GM11168 (cell line): ENCODE measurements around the gene SPRYD3.
"Not testable (repeated sequence)": the region's sequence is repeated elsewhere in the genome, so short reads cannot be mapped to it uniquely, and the experiment has no call there.

Source experiments
- in situ Hi-C: fragments of 300-500 bp; cut with MboI; formaldehyde crosslinking; loops from one replicate; pipeline ENCODE4 v1.12.0; 2022; ENCODE audit warnings: low sequenced_read_pairs; ENCODE audit not compliant: unreplicated experiment

The SPRYD3 gene

DNA sequence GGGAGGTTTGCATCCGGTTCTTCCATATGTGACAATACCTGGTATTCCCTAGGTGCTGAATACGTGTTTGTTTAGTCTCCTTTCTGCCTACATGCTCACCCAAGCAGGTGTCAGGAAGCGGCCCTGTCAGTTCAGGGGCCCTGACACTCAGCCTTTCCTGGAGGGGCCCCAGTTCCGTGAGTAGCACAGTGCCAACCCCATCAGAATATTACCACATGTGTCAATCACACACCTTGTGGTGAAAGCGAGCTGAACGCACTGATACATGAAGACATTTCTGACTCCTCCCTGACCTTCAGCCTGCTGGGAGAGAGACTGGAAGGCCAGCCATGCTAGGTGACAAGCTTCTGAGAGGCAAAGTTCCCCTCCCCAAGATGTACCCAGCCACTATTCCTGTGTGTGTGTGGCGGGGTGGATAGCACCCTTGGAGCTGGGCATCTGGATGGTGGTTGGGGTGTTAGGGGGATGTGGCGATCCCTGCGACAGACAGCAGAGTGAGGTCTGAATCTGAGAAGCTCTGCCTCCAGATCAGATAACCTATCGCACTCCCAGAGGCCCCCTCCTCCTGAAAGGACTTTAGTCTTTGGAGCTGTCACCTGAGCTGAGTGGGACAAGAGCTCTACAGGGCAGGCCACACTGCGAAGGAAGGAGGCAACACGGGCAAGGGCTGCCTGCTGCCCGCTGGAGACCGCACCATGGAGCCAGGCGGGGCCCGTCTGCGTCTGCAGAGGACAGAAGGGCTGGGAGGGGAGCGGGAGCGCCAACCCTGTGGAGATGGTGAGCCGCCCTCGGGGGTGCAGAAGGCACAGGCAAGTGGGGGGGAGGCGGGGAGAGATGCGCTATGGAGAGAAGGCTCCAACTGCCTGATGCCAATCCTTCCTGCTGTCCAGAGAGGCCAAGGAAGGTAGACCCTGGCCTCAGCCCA is 24.0 kb upstream of the SPRYD3 start, which contains the start of gene SOAT2:
SOAT2 (plus strand) TSS at position 604 of the 925 bp plus-strand sequence; CDS start at position 696, 92 bp downstream.
- in situ Hi-C loops, result no loop called here

GRCh38 chr12:53101931-53102781 is 23.0 kb upstream of the SPRYD3 start:
- in situ Hi-C loops, result no loop called here

GRCh38 chr12:53101266-53101665 is 22.1 kb upstream of the SPRYD3 start:
- in situ Hi-C loops, result no loop called here

DNA sequence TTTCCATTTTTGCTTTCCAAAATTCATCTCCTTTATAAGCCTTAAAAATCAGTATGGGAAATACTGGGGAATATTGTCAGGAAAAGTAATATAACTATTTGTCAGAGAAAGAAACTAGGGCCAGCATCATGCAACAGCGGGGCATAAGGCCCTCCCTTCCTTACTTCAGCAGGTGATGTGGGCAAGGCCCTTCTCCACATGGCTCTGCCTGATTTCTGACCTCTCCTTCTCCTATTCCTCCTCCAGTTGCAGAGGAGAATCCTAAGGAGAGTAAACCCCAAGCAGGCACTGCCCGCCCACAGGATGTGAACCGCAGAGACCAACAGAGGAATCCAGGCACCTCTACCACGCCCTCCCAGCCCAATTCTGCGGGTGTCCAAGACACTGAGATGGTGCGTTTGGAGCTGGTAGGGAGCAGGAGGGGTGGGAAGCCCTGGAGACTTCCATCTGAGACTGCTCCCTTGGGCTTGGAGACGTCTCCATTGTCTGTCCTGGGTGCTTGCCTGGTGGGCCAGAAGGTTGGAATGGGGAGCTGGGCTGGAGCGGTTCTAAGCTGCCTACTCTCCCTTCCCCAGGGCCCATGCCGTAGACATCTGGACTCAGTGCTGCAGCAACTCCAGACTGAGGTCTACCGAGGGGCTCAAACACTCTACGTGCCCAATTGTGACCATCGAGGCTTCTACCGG is 21.4 kb upstream of the SPRYD3 start:
- in situ Hi-C loops, result no loop called here

DNA sequence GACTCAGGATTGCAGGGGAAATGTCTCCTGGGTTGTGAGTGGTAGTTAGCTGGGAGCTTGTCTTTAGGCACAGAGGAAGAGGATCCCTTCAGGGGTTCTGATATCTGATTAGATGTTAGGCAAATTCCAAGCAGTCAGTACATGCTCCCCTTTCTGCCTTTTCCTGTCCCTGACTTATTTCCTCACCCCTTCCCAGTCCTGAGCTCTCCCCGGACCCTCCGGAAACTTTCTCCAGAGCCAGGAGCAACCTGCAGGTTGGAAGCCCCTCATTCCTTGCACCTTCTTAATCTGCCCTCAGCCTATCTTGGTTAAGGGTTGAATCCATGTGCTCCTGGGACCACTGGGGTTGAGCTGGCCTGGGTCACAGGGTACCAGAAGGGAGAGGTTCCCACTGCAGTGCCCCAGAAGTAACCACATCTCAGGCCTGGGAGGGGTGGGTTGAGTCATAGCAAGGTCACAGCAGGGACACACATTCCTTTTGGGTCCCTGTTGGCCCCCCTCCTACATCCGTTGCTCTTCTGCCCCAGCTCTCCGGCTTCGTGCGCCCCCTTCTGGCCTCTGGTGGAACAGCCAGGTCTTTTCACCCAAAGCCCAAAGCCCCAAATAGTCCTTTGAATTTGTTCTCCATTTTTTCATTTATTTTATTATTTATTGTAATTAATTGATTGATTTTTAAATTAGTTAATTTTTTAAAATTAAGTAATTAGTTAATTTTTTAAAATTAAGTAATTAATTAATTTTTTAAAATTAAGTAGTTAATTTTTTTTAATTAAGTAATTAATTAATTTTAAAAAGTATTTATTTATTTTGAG is 20.1 kb upstream of the SPRYD3 start:
- in situ Hi-C loops, result no loop called here

DNA sequence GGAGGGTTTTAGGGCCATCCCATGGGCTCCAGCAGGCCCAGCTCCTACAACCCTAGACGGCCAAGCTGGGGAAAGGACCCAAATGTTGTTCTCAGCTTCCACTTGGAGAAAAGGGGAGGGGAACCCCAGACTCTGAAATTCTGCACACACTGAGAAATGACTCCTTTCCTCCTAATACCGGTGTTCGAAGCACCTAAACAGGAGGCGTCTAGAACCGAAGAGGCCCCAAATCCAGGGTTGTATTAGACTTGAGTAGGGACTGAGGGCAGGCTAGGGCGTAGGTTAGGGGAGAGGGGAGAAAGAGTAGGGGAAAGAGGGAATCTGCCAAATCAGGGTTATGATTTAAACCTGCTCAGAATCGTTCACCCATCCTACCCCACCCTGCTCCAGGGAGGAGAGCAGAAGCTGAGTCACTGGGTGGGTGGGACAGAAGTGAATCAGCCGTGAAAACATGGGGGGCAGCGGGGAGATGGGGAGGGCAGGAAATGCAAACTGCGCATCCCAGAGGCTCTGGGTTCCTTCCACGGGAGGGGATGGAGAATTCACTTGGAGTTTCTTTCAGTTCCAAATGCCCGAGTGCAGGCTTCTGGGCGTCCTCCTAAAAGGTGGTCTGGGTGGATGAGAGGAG is 19.3 kb upstream of the SPRYD3 start:
- in situ Hi-C loops, result no loop called here

DNA sequence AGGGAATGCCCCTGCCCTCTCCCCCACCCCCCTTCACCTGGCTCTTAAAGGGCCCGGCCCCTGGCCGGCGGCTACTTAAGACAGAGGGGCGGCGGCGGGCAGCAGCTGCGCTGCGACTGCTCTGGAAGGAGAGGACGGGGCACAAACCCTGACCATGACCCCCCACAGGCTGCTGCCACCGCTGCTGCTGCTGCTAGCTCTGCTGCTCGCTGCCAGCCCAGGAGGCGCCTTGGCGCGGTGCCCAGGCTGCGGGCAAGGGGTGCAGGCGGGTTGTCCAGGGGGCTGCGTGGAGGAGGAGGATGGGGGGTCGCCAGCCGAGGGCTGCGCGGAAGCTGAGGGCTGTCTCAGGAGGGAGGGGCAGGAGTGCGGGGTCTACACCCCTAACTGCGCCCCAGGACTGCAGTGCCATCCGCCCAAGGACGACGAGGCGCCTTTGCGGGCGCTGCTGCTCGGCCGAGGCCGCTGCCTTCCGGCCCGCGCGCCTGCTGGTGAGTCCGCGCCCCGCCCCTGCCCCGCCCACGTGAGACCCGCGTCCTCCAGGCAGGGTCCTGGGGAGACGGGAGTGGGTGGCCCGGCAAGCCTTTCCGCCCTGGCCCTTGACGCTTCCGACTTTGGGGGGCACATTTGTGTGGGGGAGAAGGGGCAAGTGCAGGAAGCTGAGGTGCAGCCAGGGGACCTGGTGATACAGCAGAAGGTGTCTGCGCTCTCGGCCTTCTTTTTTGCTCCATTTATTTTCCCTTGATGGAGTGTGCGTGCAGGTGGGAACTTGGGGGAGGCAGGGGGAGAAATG is 18.6 kb upstream of the SPRYD3 start, which contains the start of gene IGFBP6:
IGFBP6 (plus strand) TSS at position 104 of the 790 bp plus-strand sequence; CDS start at position 155, 51 bp downstream.
- in situ Hi-C loops, result no loop called here

GRCh38 chr12:53097207-53097563 is 18.0 kb upstream of the SPRYD3 start:
- in situ Hi-C loops, result no loop called here

DNA sequence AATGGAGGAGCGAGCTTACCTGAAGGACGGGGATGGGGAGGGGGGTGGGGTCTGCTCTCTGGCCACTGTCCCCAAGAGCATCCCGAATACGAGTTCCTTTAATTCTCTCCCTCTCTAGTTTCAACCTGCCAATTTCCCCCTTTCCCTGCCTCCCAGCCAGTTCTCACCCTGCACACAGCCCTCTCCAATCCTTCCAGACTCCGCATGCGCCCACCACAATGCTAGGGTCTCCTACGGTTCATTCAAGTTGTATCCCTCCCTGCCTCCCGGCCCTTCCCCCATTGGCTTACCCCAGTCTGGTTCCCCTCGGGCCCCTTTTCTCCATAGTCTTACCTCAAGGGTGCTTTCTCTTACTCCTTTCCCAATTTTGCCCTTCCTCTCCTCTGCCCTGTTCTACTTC is 17.6 kb upstream of the SPRYD3 start:
- in situ Hi-C loops, result no loop called here

DNA sequence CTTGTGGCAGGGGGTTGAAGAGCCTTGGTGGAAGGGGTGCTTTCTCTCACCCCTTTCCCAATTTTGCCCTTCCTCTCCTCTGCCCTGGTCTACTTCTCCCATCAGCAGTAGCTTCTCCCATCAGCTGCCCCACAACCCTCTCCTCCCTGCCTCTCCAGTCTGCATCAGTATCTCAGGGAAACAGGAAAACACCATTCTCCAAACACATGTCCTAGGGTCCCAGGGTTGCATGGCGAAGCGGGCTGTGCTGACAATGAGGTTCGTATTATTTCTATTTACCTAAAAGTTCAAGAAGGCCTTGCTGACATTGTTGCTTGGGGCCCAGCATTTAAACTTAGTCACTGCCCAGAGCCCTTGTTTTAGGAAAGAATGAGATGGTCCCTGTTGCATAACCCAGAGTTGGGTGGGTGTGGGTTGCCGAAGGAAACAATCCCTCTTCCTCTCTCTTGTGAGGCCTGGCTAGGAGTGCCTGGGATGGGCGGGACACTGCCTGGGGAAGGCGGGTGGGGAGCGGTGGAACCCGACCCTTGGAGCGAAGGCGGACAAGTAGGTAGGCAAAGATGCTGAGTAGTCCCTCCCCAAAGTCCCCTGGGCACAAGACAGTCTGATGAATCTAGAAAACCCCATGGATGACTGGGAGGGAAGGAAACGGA is 17.0 kb upstream of the SPRYD3 start:
- in situ Hi-C loops, result no loop called here

DNA sequence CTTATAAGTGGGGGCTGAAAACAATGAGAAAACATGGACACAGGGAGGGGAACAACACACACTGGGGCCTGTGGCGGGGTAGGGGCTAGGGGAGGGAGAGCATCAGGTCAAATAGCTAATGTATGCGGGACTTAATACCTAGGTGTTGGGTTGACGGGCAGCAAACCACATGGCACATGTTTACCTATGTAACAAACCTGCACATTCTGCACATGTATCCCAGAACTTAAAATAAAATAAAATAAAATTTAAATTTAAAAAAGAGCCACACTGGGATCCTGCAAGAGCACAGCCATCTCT is 16.4 kb upstream of the SPRYD3 start:
- in situ Hi-C loops, result not testable (repeated sequence)

- in situ Hi-C loops, result not testable (repeated sequence)
Measured at GRCh38 chr12:53094796-53095595, 15.8 kb upstream of the SPRYD3 start.

DNA sequence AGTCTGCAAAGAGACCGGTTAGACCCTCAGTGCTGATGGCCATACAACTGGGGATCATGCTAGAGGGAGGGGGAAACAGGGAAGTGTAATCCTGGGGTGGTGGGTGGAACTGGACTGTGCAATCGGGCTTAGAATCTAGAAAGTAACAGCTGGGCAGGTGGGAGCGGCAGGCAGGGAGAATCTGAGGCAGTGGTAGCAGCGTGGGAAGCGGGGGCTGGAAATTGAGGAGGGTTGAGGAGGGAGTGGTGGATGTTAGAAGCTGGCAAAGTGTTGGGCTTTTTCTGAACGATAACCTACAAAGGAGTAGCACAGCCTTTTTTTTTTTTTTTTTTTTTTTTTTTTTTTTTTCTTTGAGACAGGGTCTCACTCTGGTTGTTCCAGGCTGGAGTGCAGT is 15.2 kb upstream of the SPRYD3 start:
- in situ Hi-C loops, result no loop called here

GRCh38 chr12:53093777-53094393 is 14.7 kb upstream of the SPRYD3 start:
- in situ Hi-C loops, result no loop called here

GRCh38 chr12:53091756-53092155 is 12.6 kb upstream of the SPRYD3 start:
- in situ Hi-C loops, result no loop called here

GRCh38 chr12:53090554-53090953 is 11.4 kb upstream of the SPRYD3 start:
- in situ Hi-C loops, result no loop called here

DNA sequence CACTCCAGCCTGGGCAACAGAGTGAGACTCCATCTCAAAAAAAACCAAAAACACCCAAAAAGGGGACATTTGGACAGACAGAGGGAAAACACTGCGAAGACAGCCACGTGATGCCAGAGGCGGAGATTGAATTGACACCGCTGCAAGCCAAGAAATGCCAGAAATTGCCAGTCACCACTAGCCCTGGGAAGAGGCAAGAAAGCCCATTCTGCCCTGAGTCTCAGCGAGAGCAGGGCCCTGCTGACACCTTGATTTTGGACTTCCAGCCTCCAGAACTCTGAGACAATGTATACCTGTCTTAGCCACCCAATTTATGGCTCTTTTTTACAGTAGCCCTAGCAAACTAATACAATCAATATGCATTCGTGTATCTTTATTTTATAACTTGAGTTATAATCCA is 10.9 kb upstream of the SPRYD3 start:
- in situ Hi-C loops, result no loop called here
